GM21619 (cell line): ENCODE measurements around the gene BICD1.
"Not testable (repeated sequence)": the region's sequence is repeated elsewhere in the genome, so short reads cannot be mapped to it uniquely, and the experiment has no call there.

Experiments
- ATAC-seq: cut with Tn5 transposase; IDR thresholded peaks from one replicate; pipeline ENCODE4 v1.9.1; 2021; ENCODE audit not compliant: unreplicated experiment

Gene BICD1

GRCh38 chr12:32106517-32107358, at the start of gene BICD1:
Gene BICD1, plus strand, starts transcription at chr12:32106847. Its CDS starts 485 bp downstream, at chr12:32107332.
- ATAC-seq, result peak; percentile 76

GRCh38 chr12:32061033-32061432, 45.6 kb upstream of the BICD1 start:
- no peak for ATAC-seq

DNA sequence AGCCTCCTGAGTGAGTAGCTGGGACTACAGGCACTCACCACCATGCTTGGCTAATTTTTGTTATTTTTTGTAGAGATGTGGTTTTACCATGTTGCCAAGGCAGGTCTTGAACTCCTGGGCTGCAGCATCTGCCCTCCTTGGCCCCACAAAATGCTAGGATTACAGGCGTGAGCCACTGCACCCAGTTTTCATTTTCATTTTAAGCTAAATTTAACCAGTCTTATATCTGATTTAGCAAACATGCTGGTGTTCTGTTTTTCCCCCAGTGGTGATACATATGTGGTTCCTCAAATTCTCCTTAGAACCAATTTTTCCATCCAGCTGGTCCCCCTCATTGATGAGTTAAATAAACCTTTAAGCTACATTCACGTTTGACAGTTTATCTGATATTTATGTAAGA, 43.8 kb upstream of the BICD1 start:
- no peak for ATAC-seq

- no peak for ATAC-seq
These were observed 42.9 kb upstream of the BICD1 start for GRCh38 chr12:32063796-32064195.

- no peak for ATAC-seq
These were observed 40.4 kb upstream of the BICD1 start for GRCh38 chr12:32066206-32066605.

GRCh38 chr12:32069071-32069470, 37.6 kb upstream of the BICD1 start:
- ATAC-seq, result no peak

DNA sequence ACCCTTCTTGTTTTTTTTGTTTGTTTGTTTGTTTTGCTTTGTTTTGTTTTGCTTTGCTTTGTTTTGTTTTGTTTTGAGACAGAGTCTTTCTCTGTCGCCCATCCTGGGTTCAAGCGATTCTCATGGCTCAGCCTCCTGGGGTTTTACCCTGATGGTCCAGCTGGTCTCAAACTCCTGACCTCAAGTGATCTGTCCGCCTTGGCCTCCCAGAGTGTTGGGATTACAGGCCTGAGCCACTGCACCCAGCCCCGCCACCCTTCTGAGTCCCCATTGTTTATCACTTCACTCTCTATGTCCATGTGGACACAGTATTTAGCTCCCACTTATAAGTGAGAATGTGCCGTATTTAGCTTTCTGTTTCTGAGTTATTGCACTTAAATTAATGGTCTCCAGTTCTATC, 36.9 kb upstream of the BICD1 start:
- no peak for ATAC-seq

DNA sequence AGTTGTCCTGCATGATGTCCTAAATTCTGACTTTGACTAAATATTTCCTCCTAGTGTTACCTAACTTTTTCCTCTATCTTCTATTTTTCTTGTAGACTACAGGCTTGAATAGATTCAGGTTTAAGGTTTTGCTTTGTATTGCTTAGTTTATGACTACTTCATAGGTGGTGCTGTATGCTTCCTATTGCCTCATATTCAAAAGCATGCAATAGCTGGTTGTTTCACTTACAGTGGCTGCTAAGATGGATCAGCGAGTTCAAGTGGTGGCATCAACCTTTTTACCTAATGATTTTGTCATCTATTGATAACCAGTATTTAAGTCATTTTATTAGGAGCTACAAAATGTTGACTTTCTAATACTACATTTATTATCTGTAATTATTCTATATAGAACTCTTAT, 36.3 kb upstream of the BICD1 start:
- ATAC-seq, result no peak

DNA sequence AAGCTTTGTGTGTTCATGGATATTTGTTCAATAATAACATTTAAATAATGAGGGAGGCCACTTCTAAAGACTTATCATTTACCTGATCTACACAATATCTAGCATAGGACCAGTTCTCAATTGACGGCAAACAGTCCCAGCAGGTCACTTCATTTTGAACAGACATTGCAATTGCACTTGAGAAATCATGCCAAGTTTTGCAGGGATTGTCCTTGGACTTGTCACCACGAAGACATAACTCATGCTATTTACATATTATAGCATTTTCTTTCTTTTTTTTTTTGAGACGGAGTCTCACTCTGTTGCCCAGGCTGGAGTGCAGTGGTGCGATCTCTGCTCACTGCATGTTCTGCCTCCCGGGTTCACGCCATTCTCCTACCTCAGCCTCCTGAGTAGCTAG, 34.5 kb upstream of the BICD1 start:
- ATAC-seq, result no peak

- ATAC-seq, result no peak
These were observed 32.2 kb upstream of the BICD1 start for GRCh38 chr12:32074432-32074831.

DNA sequence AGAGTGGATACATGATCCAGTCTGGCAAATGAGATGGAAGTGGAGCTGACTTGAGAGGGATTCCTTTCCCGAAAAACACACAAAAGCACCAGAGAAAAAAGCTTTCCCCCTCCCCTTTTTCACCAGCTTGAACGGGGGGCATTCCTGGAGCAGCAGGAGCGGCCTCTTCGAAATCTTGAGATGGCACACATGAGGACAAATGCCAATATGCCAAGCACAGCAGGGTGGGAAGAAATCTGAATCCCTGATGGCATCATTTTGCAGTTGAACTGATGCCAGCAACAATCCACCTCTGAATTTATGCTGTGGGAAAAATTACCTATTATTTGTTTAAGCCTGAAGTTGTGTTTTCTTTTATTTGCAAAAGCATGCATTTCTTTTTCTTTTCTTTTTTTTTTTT, 29.7 kb upstream of the BICD1 start:
- ATAC-seq, result no peak

- no peak for ATAC-seq
These were observed 26.2 kb upstream of the BICD1 start for GRCh38 chr12:32080435-32080834.

DNA sequence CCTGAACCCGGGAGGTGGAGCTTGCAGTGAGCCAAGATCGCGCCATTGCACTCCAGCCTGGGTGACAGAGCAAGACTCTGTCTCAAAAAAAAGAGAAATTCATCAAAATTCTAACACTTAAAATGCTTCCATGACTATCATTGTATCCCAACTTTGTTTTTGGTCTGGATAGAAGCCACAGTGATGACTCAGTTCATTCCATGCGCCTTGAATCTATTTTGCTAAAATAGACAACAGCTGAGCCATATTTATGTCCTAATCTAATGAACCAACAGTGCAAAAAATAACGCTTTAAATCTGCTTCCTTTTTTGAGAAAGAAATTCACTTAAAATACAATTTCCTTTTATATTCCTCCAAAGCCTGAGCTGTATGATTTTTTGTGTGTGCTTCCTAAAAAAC, 23.2 kb upstream of the BICD1 start:
- ATAC-seq, result no peak

DNA sequence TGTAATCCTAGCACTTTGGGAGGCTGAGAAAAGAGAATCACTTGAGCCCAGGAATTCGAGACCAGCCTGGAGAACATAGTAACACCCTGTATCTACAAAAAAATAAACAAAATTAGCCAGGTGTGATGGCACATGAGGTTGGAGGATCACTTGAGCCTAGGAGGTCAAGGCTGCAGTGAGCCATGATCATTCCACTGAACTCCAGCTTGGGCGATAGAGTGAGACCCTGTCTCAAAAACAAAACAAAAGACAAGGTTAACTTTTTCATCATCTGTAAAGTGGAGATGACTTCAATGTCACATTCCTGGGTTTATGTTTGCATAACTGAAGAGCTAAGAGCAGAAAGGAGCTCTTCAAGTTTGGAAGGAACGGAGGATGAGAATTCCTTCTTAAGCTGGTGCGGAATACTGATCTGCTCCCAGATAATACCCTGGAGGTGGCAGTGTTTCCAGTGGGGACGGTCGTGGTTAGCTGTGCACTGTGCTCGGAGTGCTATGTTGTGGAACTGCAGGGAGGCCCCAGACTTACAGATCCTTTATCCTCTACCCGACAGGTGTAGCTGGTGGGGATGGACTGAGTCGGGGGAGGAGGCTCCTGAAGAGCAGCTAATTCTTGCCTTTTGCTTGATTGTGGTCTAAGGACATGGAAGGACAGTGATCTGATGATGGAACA, 22.5 kb upstream of the BICD1 start:
- no peak for ATAC-seq

DNA sequence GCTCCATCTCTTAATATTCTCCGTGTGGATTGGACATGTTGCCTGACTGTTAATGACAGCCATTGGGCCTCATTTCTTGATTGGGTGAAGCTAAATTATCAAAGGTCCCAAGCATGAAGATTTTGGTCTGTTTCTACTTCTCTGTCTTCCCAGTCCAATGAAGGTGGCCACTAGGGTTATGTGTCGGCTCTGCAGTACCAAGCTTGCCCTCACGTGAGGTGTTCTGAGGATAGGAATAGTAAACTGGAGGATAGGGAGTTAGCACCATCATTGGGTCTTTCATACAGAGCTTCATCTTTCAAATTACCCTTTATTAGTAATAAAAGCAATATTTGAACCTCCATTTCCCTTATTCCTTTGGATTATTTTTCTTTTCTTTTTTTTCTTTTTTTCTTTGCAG, 21.9 kb upstream of the BICD1 start:
- no peak for ATAC-seq

DNA sequence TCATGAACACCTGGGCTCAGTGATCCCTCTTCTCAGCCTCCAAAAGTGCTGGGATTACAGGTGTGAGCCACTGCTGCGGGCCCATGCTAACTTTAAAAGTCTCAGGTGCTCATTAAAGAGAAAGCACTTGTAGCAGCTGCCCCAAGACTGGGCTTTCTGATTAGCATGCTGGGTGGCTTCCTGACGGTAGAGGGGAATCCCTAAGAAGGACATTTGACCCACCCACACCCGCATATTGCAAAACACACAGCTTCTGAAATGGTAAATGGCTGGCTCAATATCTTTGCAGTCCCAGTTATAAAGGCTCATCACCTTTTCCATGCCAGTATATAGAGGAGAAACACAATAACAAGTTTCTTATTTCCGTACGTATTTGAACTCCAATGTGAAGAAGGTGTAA, 19.3 kb upstream of the BICD1 start:
- ATAC-seq, result no peak

DNA sequence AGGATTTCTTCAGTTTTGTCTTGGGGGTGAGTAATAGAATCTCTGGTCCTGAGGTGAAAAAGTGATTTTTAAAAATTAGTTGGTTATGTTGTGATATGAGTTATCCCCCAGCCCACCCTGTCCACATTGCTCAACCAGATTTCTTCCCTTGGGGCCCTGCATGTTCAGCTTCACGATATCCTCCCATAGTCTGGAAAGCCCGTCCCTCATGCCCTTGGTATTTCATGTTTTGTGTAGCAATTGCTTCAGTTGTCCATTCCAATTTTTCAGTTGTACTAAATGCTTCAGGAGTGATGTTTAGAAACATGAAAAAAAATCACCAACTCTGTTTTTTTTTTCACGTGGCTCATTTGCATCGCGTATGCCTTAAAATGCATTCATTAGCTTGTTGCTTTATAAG, 17.5 kb upstream of the BICD1 start:
- no peak for ATAC-seq

- ATAC-seq, result no peak
These were observed 17.1 kb upstream of the BICD1 start for GRCh38 chr12:32089586-32089985.

GRCh38 chr12:32091696-32092095, 15.0 kb upstream of the BICD1 start:
- no peak for ATAC-seq

DNA sequence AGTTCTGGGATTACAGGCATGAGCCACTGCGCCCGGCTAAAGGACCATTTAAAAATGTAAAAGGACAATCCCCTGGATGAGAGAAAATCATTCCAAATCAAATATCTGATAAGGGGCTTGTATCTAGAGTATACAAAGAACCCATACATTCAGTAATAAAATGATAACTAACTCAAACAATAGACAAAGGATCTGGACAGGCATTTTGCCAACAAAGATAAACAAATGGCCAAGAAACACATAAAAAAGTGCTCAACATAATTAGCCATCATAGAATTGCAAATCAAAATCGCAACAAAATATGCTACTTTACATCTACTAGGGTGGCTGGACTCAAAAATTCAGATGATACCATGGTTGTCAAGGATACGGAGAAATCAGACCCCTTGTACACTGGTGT, 8.5 kb upstream of the BICD1 start:
- ATAC-seq, result no peak

DNA sequence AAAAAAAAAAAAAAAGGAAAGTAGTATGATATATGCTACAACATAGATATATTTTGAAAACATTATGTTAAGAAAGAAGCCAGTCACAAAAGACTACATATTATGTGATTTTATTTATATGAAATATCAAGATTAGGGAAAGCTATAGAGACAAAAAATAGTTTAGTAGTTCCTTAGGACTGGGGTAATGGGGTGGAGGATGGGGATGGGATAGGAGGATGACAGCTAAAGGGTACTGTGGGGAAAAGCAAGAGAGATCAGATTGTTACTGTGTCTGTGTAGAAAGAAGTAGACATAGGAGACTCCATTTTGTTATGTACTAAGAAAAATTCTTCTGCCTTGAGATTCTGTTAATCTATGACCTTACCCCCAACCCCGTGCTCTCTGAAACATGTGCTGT, 7.4 kb upstream of the BICD1 start:
- not testable (repeated sequence) for ATAC-seq

- no peak for ATAC-seq
These were observed 6.3 kb upstream of the BICD1 start for GRCh38 chr12:32100361-32100760.

DNA sequence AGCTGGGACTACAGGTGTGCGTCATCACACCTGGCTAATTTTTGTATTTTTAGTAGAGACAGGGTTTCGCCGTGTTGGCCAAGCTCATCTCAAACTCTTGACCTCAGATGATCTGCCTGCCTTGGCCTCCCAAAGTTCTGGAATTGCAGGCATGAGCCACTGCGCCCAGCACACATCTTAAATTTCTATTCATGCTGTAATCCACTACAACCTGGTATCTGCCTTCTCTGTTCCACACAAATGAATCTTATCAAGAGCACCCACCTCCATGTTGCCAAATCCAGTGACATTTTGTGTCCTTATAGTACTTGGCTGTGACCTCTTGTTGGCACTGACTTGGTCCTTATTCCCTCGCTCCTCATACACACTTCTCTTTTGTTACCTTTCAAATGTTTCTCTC, 5.8 kb upstream of the BICD1 start:
- ATAC-seq, result no peak
